Measurements from ENCODE around the gene MROH2A.

- TF ChIP-seq CTCF (IDR thresholded peaks at IDR 0.05) (no peak), POLR2A (IDR thresholded peaks at IDR 0.05) (no peak)
These were observed 70.1 kb downstream of the MROH2A start for GRCh38 chr2:233848276-233848675.
